NCI-H1092 treated with DMSO at 0.1 percent for 48 hours (cell line): ENCODE results near the gene NFATC1.

Source experiments
- DNase-seq: peaks from one replicate; lab custom pipeline; 2025; lab: John Stamatoyannopoulos, UW

The NFATC1 gene

GRCh38 chr18:79507546-79508480, 112.1 kb downstream of the NFATC1 start:
- no peak for DNase-seq

DNA sequence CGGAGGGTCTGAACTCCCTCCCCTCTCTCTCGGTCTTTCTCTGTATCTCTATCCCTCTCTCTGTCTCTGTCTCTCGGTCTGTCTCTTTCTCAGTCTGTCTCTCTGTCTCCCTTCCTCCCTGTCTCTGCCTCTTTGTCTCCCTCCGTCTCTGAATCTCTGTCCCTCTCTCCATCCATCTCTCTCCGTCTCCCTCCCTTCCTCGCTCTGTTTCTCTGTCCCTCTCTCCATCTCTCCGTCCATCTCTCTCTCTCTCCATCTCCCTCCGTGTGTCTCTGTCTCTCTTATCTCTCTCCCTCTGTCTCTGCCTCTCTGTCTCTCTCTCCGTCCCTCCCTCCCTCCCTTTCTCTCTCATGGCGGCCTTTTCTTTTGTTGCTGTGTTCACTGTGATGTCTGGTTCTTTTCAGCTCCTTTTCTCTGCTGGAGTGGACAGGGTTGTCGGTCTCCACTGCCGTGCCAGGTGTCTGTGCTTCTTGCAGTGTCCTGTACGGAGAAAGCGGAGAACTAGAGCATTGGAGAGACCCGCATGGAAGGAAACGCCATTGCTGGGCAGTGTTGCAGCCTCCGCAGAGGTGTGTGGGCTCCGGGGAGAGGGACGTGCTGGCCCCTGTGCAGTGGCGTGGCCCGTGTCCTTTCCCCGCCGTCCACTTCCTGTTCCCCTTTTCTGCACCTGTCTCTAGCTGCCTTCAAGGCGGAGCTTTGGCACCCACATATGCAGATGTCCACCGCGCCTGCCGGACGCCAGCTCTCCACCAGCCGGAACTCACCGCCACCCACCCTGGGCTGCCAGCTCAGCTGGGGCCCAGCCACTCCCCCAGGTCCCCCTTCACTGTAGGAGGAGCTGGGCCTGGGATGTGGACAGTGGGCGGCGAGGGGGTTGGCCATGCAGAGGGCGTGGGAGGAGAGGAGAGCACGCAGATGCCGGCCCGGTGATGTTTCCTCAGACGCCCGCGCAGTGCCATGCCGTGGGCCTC, 113.1 kb downstream of the NFATC1 start:
- DNase-seq: no peak

DNA sequence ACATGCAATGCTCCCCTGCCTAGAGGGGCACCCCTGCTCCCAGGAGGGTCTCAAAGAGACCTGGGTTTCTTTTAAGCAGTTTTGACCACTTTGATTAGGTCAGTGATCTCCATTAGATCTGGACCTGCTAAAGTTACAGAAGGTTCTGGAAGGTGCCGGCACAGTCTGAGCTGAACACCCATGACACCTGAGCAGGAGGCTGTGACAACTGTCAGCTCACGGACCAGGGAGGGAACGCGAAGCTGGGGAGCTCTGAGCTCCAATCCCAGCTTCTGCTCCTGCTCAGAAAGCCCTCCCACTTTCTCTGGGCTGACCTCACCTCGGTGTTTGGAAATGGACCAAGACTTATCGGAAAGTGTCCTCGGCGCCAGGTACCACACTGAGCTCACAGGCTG, 113.8 kb downstream of the NFATC1 start:
- no peak for DNase-seq

DNA sequence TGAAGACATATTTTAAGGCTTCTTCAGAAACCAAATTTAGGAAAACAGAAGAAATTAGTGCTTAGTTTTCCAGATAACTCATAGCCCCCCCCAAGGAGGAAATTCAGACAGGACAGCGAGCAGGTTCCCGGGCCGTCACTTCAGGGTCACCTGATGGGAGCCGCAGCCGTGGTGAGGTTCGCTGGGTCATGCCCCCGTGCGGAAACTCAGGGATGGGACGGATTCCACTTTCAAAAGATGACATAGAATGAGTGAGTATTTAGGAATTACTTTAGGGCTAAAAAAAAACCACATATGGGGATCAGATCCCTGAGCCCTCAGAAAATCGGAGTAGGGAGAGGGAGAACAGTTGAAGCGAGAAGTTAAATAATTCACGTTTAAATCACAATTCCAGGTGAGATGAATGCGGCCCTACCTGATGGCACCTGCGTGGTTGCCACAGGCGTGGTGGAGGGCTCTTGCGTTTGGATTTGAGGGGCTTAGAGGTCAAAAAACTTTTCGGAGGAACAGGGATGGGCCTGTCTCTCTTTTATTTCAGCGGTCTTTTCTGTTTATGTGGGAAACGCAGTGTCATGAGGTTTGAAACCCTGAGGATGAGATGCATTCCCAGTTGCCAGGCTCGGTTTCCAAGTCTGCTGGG, 114.4 kb downstream of the NFATC1 start:
- no peak for DNase-seq

- no peak for DNase-seq
Observed at GRCh38 chr18:79510731-79511241, 115.1 kb downstream of the NFATC1 start.

GRCh38 chr18:79511271-79511670, 115.5 kb downstream of the NFATC1 start:
- no peak for DNase-seq

DNA sequence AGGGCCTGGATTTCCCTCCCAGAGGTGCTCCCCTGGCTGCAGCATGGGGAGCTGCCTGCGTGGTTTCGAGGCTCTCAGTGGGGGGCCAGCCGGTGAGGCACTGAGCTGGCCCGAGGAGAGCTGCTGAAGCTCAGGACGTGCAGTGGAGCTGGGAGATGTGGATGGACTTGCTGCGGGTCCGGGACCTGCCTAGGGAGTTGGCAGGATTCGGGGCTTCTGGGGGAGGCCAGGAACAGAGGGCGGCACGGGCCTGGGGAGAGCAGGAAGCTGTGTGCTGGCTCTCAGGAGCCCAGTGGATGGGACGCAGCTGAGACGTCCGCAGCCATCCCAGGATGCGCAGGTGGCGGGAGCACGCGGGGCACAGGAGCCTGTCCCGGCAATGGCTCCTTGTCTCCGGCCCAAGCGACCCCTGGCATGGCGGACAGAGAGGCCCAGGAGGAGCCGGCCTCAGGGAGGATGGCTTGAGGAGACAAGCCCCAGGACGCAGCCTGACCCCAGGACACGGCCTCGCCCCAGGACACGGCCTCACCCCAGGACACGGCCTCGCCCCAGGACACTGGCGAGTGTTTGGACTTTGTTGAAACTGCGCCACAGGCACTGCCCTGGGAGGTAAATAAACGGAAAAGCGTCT, 116.1 kb downstream of the NFATC1 start:
- no peak for DNase-seq

DNA sequence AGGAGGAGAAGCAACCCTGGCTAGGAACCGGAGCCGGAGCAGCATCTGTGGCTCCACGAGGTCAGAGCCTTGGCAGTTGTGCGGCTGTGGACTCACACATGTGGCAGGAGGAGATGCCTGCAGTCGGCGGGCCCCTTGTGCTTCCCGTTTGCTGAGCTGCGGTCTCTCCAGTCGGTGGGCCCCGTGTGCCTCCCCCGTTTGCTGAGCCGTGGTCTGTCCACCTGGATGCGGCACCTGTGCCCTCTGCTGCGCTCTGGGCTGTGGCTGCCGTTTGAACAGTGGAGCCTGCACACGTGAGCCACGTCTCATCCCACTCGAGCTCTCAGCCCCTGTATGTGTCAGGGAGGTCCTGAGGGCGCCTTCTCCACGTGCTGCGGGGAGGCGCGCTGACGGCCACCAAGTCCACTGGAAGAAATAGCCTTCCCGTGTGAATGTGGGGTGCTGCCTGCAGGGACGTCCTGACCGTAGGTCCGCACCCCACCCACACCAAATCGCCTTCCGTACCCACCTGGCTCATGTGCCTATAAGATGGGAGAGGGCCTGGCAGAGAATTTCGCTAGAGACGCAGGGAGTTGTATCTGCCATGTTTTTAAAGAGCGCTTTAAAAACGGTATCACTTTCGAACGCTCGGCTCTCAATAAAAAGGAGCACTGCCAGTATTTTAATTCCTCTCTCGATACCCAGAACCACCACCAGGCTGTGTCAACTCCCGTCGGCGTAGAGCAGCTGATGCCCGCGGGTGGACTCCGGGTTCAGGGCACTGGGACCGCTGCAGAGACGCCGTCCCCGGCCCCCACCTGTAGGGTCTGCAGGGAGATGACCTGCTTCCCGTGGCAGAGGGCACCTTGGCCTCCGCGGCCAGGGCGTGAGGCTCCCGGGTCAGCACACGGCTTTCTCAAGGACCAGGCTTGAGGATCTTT, 117.0 kb downstream of the NFATC1 start:
- peak; percentile 17 for DNase-seq

- no peak for DNase-seq
Observed at GRCh38 chr18:79513381-79514081, 117.8 kb downstream of the NFATC1 start.

GRCh38 chr18:79515331-79515730, 119.6 kb downstream of the NFATC1 start:
- no peak for DNase-seq

GRCh38 chr18:79515944-79516351, 120.2 kb downstream of the NFATC1 start:
- DNase-seq: no peak

GRCh38 chr18:79516441-79516931, 120.8 kb downstream of the NFATC1 start:
- DNase-seq: no peak

DNA sequence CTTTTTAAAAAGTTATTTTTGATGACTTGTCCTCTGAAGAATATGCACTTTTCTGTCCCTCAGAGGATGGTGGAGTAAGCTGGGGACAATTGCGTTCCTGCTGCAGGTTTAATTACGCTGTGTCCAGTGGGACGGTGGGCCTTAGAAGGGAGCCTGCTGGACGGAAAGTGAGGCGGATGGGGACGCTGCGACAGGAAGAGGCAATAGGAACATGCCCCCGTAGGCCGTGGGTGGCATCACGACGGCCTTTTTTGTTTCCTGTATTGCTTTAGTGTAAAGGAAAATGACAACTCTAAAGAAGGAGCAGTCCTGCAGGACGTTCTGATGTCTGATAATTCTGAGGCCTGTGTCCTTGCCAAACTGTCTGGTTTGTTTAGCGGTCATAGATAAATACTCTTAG, 121.6 kb downstream of the NFATC1 start:
- no peak for DNase-seq

DNA sequence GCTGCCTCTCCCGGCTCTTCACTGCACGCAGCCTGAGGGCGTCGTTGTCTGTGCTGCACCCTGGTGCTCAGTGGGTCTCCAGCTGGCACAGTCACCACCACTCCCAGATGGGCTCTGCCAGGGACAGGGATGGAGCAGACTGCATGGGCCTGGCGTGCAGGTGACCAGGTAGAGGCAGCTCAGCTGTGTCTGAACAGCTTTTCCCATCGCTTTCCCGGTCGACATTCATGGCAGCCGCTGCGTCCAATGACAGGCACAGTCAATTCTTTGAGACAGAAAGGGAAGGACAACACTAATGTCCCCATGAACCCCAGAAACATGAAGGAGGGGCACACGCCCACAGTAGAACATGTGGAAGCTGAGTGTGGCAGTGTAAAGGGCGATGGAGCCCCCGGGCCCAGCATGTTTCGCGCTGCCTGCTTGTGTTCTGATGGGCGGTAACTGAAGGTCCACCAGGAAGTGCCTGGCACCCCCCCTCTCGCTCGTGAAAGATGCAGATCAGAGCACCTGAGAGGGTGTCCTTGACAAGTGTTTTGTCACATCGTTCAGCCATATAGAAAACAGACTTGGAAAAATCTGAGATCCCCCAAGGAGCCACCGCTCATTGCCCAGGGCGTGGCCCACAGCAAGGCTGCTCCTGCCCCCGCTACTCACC, 122.4 kb downstream of the NFATC1 start:
- DNase-seq: no peak

GRCh38 chr18:79518683-79519128, 123.0 kb downstream of the NFATC1 start:
- no peak for DNase-seq

- DNase-seq: no peak
Observed at GRCh38 chr18:79519751-79520477, 124.2 kb downstream of the NFATC1 start.

DNA sequence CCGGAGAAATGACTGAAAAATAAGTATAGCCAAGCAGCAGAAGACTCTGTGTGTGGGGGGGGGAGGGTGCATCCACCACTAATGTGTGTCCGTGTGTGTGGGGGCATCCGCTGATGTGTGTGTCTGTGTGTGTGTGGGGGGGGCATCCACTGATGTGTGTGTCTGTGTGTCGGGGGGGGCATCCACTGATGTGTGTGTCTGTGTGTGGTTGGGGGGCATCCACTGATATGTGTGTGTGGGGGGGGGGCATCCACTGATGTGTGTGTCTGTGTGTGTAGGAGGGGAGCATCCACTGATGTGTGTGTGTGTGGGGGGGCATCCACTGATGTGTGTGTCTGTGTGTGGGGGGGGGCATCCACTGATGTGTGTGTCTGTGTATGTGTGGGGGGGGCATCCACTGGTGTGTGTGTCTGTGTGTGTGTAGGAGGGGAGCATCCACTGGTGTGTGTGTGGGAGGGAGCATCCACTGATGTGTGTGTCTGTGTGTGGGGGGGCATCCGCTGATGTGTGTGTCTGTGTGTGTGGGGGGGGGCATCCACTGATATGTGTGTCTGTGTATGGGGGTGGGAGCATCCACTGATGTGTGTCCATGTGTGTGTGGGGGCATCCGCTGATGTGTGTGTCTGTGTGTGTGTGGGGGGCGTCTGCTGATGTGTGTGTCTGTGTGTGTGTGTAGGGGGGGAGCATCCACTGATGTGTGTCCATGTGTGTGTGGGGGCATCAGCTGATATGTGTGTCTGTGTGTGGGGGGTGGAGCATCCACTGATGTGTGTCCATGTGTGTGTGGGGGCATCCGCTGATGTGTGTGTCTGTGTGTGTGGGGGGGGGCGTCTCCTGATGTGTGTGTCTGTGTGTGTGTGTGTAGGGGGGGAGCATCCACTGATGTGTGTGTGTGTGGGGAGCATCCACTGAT, 125.0 kb downstream of the NFATC1 start:
- DNase-seq: no peak
